ENCODE data around the gene STK33. TPM values are rescaled to one million over a fixed set of nuclear protein-coding genes. Genes with fewer than 3 reads are reported as not detected.

The STK33 gene
- total RNA-seq, 1 donor from 2014 or later, result 0.53 TPM

DNA sequence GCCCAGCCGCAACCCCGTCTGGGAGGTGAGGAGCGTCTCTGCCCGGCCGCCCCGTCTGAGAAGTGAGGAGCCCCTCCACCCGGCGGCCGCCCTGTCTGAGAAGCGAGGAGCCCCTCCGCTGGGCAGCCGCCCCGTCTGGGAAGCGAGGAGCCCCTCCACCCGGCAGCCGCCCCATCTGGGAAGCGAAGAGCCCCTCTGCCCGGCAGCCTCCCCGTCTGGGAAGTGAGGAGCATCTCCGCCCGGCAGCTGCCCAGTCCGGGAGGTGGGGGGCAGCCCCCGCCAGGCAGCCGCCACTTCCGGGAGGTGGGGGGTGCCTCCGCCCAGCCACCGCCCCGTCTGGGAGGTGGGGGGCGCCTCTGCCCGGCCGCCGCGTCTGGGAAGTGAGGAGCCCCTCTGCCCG, 70.6 kb downstream of the STK33 start:
- DNase-seq (ENCODE audit: low read depth) (no peak), FAIRE-seq (no peak)

GRCh38 chr11:8512547-8512946, 81.5 kb downstream of the STK33 start:
- DNase-seq (ENCODE audit: low read depth) (peak; percentile 65), FAIRE-seq (no peak)
- H3K27me3 ChIP-seq (ENCODE audit: control insufficient read depth, insufficient read depth, low read length), result no peaks in the 10 kb centered on the region
- no peaks in the 10 kb centered on the region for H3K36me3 ChIP-seq (ENCODE audit: control insufficient read depth, insufficient read depth, low read length)
- TF ChIP-seq CTCF (IDR thresholded peaks at IDR 0.05; ENCODE audit: insufficient read depth, low read length, severe bottlenecking), result no peak
- no peak overlapping the region for H3K4me3 ChIP-seq (ENCODE audit: low read depth, low read length)

More for the DNA sequence above, 70.6 kb downstream of the STK33 start:
- Histone ChIP-seq H3K4me3 (ENCODE audit: low read depth, low read length) (no peak overlapping the region), H3K36me3 (ENCODE audit: control insufficient read depth, insufficient read depth, low read length) (no peaks in the 10 kb centered on the region), H3K27me3 (ENCODE audit: control insufficient read depth, insufficient read depth, low read length) (no peaks in the 10 kb centered on the region)
- TF ChIP-seq CTCF (IDR thresholded peaks at IDR 0.05; ENCODE audit: insufficient read depth, low read length, severe bottlenecking), result no peak

GRCh38 chr11:8503910-8504364, 90.1 kb downstream of the STK33 start:
- FAIRE-seq, result no peak
- no peaks in the 10 kb centered on the region for H3K36me3 ChIP-seq (ENCODE audit: control insufficient read depth, insufficient read depth, low read length)
- no peaks in the 10 kb centered on the region for H3K27me3 ChIP-seq (ENCODE audit: control insufficient read depth, insufficient read depth, low read length)
- no peak for TF ChIP-seq CTCF (IDR thresholded peaks at IDR 0.05; ENCODE audit: insufficient read depth, low read length, severe bottlenecking)
- no peak overlapping the region for H3K4me3 ChIP-seq (ENCODE audit: low read depth, low read length)
- peak; percentile 83 for DNase-seq (ENCODE audit: low read depth)

- Histone ChIP-seq H3K36me3 (ENCODE audit: control insufficient read depth, insufficient read depth, low read length) (no peaks in the 10 kb centered on the region), H3K27me3 (ENCODE audit: control insufficient read depth, insufficient read depth, low read length) (no peaks in the 10 kb centered on the region), H3K4me3 (ENCODE audit: low read depth, low read length) (no peak overlapping the region)
- no peak for FAIRE-seq
- DNase-seq (ENCODE audit: low read depth), result peak; percentile 67
- TF ChIP-seq CTCF (IDR thresholded peaks at IDR 0.05; ENCODE audit: insufficient read depth, low read length, severe bottlenecking), result no peak
Observed at GRCh38 chr11:8501836-8502235, 92.2 kb downstream of the STK33 start.

- DNase-seq (ENCODE audit: low read depth) (no peak), FAIRE-seq (no peak)
- no peak overlapping the region for H3K4me3 ChIP-seq (ENCODE audit: low read depth, low read length)
- no peak for TF ChIP-seq CTCF (IDR thresholded peaks at IDR 0.05; ENCODE audit: insufficient read depth, low read length, severe bottlenecking)
- no peaks in the 10 kb centered on the region for H3K27me3 ChIP-seq (ENCODE audit: control insufficient read depth, insufficient read depth, low read length)
- H3K36me3 ChIP-seq (ENCODE audit: control insufficient read depth, insufficient read depth, low read length), result no peaks in the 10 kb centered on the region
Observed at GRCh38 chr11:8488395-8488794, 105.6 kb downstream of the STK33 start.

GRCh38 chr11:8487261-8487660, 106.8 kb downstream of the STK33 start:
- H3K4me3 ChIP-seq (ENCODE audit: low read depth, low read length), result no peak overlapping the region
- H3K36me3 ChIP-seq (ENCODE audit: control insufficient read depth, insufficient read depth, low read length), result no peaks in the 10 kb centered on the region
- no peak for FAIRE-seq
- H3K27me3 ChIP-seq (ENCODE audit: control insufficient read depth, insufficient read depth, low read length), result no peaks in the 10 kb centered on the region
- no peak for TF ChIP-seq CTCF (IDR thresholded peaks at IDR 0.05; ENCODE audit: insufficient read depth, low read length, severe bottlenecking)
- no peak for DNase-seq (ENCODE audit: low read depth)
